Measurements from ENCODE around the gene CHAMP1. TPM values are rescaled to one million over a fixed set of nuclear protein-coding genes. Genes with fewer than 3 reads are reported as not detected.
A peak's percentile ranks its signal among the peaks of the same experiment; 100 is the strongest.

Gene CHAMP1
- total and polyA plus RNA-seq, 3 experiments from 2014 or later, result 7.3 to 48.3 (median 42.6) TPM

DNA sequence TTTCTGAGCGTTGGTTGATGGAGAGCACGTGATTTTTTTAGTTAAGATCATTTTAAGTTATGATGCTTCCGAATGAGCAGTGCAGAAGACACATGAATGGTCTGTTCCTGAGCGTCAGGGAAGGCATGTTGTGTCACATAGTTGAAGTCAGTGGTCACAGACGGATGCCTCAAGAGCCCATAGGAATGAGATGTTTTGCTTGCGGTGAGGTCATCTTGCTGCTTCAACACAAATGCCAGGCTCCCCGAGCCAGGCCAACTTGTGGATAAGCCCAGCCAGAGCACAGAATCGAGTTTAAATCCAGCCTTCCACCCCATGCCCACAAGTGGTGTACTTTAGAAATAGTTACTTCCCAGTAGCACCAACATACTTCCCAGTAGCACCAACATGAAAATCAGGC, 27.5 kb upstream of the CHAMP1 start:
- POLR2A ChIA-PET, result no interaction called here
- H3K27ac Mint-ChIP-seq, result peak overlapping the region in 3 of 8 donors; percentile 4 to 39 (median 23)
- Histone ChIP-seq H3K27ac (ENCODE audit: low read depth, low read length) (no peak overlapping the region), H3K36me3 (ENCODE audit: insufficient read depth, low read length) (peaks cover 26% of the 10 kb centered on the region), H3K4me3 (ENCODE audit: low read length) (no peak overlapping the region), H3K9me3 (ENCODE audit: low read length) (no peaks in the 10 kb centered on the region), H3K4me1 (ENCODE audit: insufficient read depth, low read length) (peaks cover 27% of the 10 kb centered on the region), H3K27me3 (ENCODE audit: insufficient read depth, low read length, poor library complexity, severe bottlenecking) (no peaks in the 10 kb centered on the region)
- CTCF ChIA-PET, result no interaction called here
- peaks cover 41 to 61% (median 43%) of the 10 kb centered on the region in 3 donors for H3K4me1 Mint-ChIP-seq
- peak overlapping the region in 1 of 7 donors; percentile 20 for H3K4me3 Mint-ChIP-seq
- H3K36me3 Mint-ChIP-seq, result peaks cover 8 to 83% (median 24%) of the 10 kb centered on the region in 3 donors
- H3K9me3 Mint-ChIP-seq, result no peaks in the 10 kb centered on the region
- peaks cover 0 to 1% of the 10 kb centered on the region in 2 donors for H3K27me3 Mint-ChIP-seq
- DNase-seq, result no peak

DNA sequence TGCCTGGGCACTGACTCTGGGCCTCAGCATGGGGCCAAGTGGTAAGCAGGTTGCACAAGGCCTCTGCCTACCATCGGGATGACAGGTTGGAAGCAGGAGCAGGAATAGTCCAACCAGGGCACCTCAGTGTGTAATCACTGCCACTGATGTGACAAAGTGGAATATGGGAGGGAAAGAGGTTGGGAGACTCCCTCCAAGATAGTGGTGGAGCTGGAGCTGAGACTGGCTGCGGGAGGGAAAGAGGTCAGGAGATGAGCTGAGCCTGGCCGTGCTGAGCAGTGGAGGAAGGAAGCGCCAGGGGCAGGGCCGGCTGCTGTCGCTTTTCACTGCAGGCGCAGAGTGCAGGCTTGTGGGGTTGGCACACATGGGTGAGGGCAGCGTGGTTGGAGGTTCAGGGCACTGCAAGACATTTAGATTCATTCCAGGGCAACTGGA, 26.1 kb upstream of the CHAMP1 start:
- DNase-seq, result no peak
- H3K4me1 Mint-ChIP-seq, result peaks cover 35 to 52% (median 38%) of the 10 kb centered on the region in 3 donors
- no peaks in the 10 kb centered on the region for H3K9me3 Mint-ChIP-seq
- Histone ChIP-seq H3K36me3 (ENCODE audit: insufficient read depth, low read length) (peaks cover 35% of the 10 kb centered on the region), H3K4me3 (ENCODE audit: low read length) (no peak overlapping the region), H3K27ac (ENCODE audit: low read depth, low read length) (no peak overlapping the region), H3K4me1 (ENCODE audit: insufficient read depth, low read length) (peaks cover 18% of the 10 kb centered on the region), H3K27me3 (ENCODE audit: insufficient read depth, low read length, poor library complexity, severe bottlenecking) (no peaks in the 10 kb centered on the region), H3K9me3 (ENCODE audit: low read length) (no peaks in the 10 kb centered on the region)
- peak overlapping the region in 1 of 8 donors; percentile 34 for H3K27ac Mint-ChIP-seq
- peaks cover 0 to 1% of the 10 kb centered on the region in 2 donors for H3K27me3 Mint-ChIP-seq
- ChIA-PET CTCF (no interaction called here), POLR2A (no interaction called here)
- H3K36me3 Mint-ChIP-seq, result peaks cover 8 to 88% (median 24%) of the 10 kb centered on the region in 3 donors
- no peak overlapping the region for H3K4me3 Mint-ChIP-seq

- peaks cover 3 to 11% (median 10%) of the 10 kb centered on the region in 3 donors for H3K4me1 Mint-ChIP-seq
- H3K27me3 Mint-ChIP-seq, result no peaks in the 10 kb centered on the region
- no peak overlapping the region for H3K4me3 Mint-ChIP-seq
- H3K36me3 Mint-ChIP-seq, result peaks cover under 1 to 56% (median 15%) of the 10 kb centered on the region in 3 donors
- H3K9me3 Mint-ChIP-seq, result no peaks in the 10 kb centered on the region
- Histone ChIP-seq H3K27me3 (ENCODE audit: insufficient read depth, low read length, poor library complexity, severe bottlenecking) (no peaks in the 10 kb centered on the region), H3K36me3 (ENCODE audit: insufficient read depth, low read length) (peaks cover 11% of the 10 kb centered on the region), H3K27ac (ENCODE audit: low read depth, low read length) (no peak overlapping the region), H3K9me3 (ENCODE audit: low read length) (no peaks in the 10 kb centered on the region), H3K4me1 (ENCODE audit: insufficient read depth, low read length) (no peaks in the 10 kb centered on the region), H3K4me3 (ENCODE audit: low read length) (no peak overlapping the region)
- CTCF ChIA-PET, result no interaction called here
- DNase-seq, result no peak
- H3K27ac Mint-ChIP-seq, result no peak overlapping the region
- POLR2A ChIA-PET, result no interaction called here
These were observed 17.9 kb upstream of the CHAMP1 start for GRCh38 chr13:114296448-114296847.

DNA sequence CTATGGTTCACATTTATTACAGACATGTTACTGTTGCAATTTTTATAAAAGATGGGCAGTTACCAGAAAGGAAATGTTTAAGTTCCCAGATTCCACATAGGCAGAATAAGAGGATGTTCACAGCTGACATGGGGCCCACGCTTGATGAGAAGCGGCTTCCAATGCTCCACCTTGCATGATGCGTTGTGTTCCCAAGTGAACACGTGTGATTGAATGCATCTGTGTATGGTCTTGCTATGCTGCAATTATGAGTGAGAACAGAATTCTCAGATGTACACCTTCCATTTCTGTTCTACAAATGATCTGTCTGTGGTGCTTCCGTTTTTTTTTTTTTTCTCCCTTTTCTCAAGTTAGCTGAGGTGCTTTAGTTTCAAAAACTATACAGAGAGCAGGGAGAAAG, 17.4 kb upstream of the CHAMP1 start:
- no peaks in the 10 kb centered on the region for H3K9me3 Mint-ChIP-seq
- Histone ChIP-seq H3K4me3 (ENCODE audit: low read length) (no peak overlapping the region), H3K4me1 (ENCODE audit: insufficient read depth, low read length) (no peaks in the 10 kb centered on the region), H3K9me3 (ENCODE audit: low read length) (no peaks in the 10 kb centered on the region), H3K27me3 (ENCODE audit: insufficient read depth, low read length, poor library complexity, severe bottlenecking) (no peaks in the 10 kb centered on the region), H3K27ac (ENCODE audit: low read depth, low read length) (no peak overlapping the region), H3K36me3 (ENCODE audit: insufficient read depth, low read length) (peaks cover 9% of the 10 kb centered on the region)
- no peak for DNase-seq
- POLR2A ChIA-PET, result interaction anchor here (0.6 kb wide), 1 partner anchor 31 kb away, joined by 3 read pairs; no protein-coding TSS in a partner anchor
- peaks cover 1 to 11% (median 10%) of the 10 kb centered on the region in 3 donors for H3K4me1 Mint-ChIP-seq
- CTCF ChIA-PET, result no interaction called here
- no peak overlapping the region for H3K4me3 Mint-ChIP-seq
- no peaks in the 10 kb centered on the region for H3K27me3 Mint-ChIP-seq
- peaks cover 4 to 56% (median 17%) of the 10 kb centered on the region in 3 donors for H3K36me3 Mint-ChIP-seq
- H3K27ac Mint-ChIP-seq, result peak overlapping the region in 1 of 8 donors; percentile 40

- Mint-ChIP-seq H3K27me3 (no peaks in the 10 kb centered on the region), H3K27ac (peak overlapping the region in 1 of 8 donors; percentile 64), H3K9me3 (no peaks in the 10 kb centered on the region), H3K4me1 (peaks cover 1 to 4% (median 4%) of the 10 kb centered on the region in 3 donors), H3K4me3 (no peak overlapping the region), H3K36me3 (peaks cover 9 to 58% (median 21%) of the 10 kb centered on the region in 3 donors)
- no peaks in the 10 kb centered on the region for H3K27me3 ChIP-seq (ENCODE audit: insufficient read depth, low read length, poor library complexity, severe bottlenecking)
- H3K4me3 ChIP-seq (ENCODE audit: low read length), result no peak overlapping the region
- no peak for DNase-seq
- H3K4me1 ChIP-seq (ENCODE audit: insufficient read depth, low read length), result no peaks in the 10 kb centered on the region
- no peaks in the 10 kb centered on the region for H3K9me3 ChIP-seq (ENCODE audit: low read length)
- H3K27ac ChIP-seq (ENCODE audit: low read depth, low read length), result no peak overlapping the region
- ChIA-PET POLR2A (no interaction called here), CTCF (no interaction called here)
- H3K36me3 ChIP-seq (ENCODE audit: insufficient read depth, low read length), result peaks cover 6% of the 10 kb centered on the region
These were observed 15.4 kb upstream of the CHAMP1 start for GRCh38 chr13:114298866-114299265.

GRCh38 chr13:114299604-114300305, 14.5 kb upstream of the CHAMP1 start:
- Histone ChIP-seq H3K36me3 (ENCODE audit: insufficient read depth, low read length) (peaks cover 11% of the 10 kb centered on the region), H3K27ac (ENCODE audit: low read depth, low read length) (no peak overlapping the region), H3K27me3 (ENCODE audit: insufficient read depth, low read length, poor library complexity, severe bottlenecking) (no peaks in the 10 kb centered on the region), H3K4me1 (ENCODE audit: insufficient read depth, low read length) (no peaks in the 10 kb centered on the region), H3K4me3 (ENCODE audit: low read length) (no peak overlapping the region), H3K9me3 (ENCODE audit: low read length) (no peaks in the 10 kb centered on the region)
- CTCF ChIA-PET, result no interaction called here
- no peak for DNase-seq
- Mint-ChIP-seq H3K4me1 (peaks cover 0 to 4% (median 3%) of the 10 kb centered on the region in 3 donors), H3K36me3 (peaks cover 9 to 63% (median 21%) of the 10 kb centered on the region in 3 donors), H3K4me3 (no peak overlapping the region), H3K27ac (peak overlapping the region in 1 of 8 donors; percentile 33), H3K27me3 (no peaks in the 10 kb centered on the region), H3K9me3 (no peaks in the 10 kb centered on the region)
- POLR2A ChIA-PET, result no interaction called here

- Mint-ChIP-seq H3K4me1 (no peaks in the 10 kb centered on the region), H3K36me3 (peaks cover 9 to 61% (median 18%) of the 10 kb centered on the region in 3 donors), H3K4me3 (no peak overlapping the region), H3K9me3 (no peaks in the 10 kb centered on the region), H3K27me3 (no peaks in the 10 kb centered on the region), H3K27ac (no peak overlapping the region)
- ChIA-PET POLR2A (no interaction called here), CTCF (interaction anchor here (1.0 to 1.3 kb wide), 2 partner anchors 10 to 16 kb away, joined by 3 read pairs; no protein-coding TSS in a partner anchor)
- Histone ChIP-seq H3K4me3 (ENCODE audit: low read length) (no peak overlapping the region), H3K4me1 (ENCODE audit: insufficient read depth, low read length) (no peaks in the 10 kb centered on the region), H3K9me3 (ENCODE audit: low read length) (no peaks in the 10 kb centered on the region), H3K27me3 (ENCODE audit: insufficient read depth, low read length, poor library complexity, severe bottlenecking) (no peaks in the 10 kb centered on the region), H3K36me3 (ENCODE audit: insufficient read depth, low read length) (peaks cover 16% of the 10 kb centered on the region), H3K27ac (ENCODE audit: low read depth, low read length) (no peak overlapping the region)
- DNase-seq, result no peak
These were observed 10.5 kb upstream of the CHAMP1 start for GRCh38 chr13:114303700-114304327.

GRCh38 chr13:114304346-114305034, 9.8 kb upstream of the CHAMP1 start:
- Histone ChIP-seq H3K4me3 (ENCODE audit: low read length) (no peak overlapping the region), H3K36me3 (ENCODE audit: insufficient read depth, low read length) (peaks cover 16% of the 10 kb centered on the region), H3K9me3 (ENCODE audit: low read length) (no peaks in the 10 kb centered on the region), H3K27ac (ENCODE audit: low read depth, low read length) (no peak overlapping the region), H3K27me3 (ENCODE audit: insufficient read depth, low read length, poor library complexity, severe bottlenecking) (no peaks in the 10 kb centered on the region), H3K4me1 (ENCODE audit: insufficient read depth, low read length) (no peaks in the 10 kb centered on the region)
- DNase-seq, result no peak
- Mint-ChIP-seq H3K27ac (peak overlapping the region in 1 of 8 donors; percentile 19), H3K4me3 (no peak overlapping the region), H3K4me1 (no peaks in the 10 kb centered on the region), H3K36me3 (peaks cover 9 to 54% (median 13%) of the 10 kb centered on the region in 3 donors), H3K27me3 (no peaks in the 10 kb centered on the region), H3K9me3 (no peaks in the 10 kb centered on the region)
- ChIA-PET CTCF (no interaction called here), POLR2A (no interaction called here)

Data from CD8-positive, alpha-beta memory T cell (primary cell).